ENCODE results near the gene AGER. TPM values are rescaled to one million over a fixed set of nuclear protein-coding genes. Genes with fewer than 3 reads are reported as not detected.
A peak's percentile ranks its signal among the peaks of the same experiment; 100 is the strongest.

The AGER gene
- total RNA-seq, 2 donors from 2014 or later = 29.8 to 35.2 TPM

- H3K4me1 ChIP-seq (ENCODE audit: control insufficient read depth, insufficient read depth, low read length) = peaks cover 4% of the 10 kb centered on the region
- Mint-ChIP-seq H3K27ac (peak overlapping the region; percentile 100), H3K36me3 (ENCODE audit: low read depth) (no peaks in the 10 kb centered on the region), H3K27me3 (ENCODE audit: insufficient read depth) (peaks cover 10% of the 10 kb centered on the region), H3K9me3 (no peaks in the 10 kb centered on the region), H3K4me1 (peaks cover 16% of the 10 kb centered on the region), H3K4me3 (peak overlapping the region; percentile 87)
- H3K27me3 ChIP-seq (ENCODE audit: control insufficient read depth, insufficient read depth, low read length, poor library complexity, severe bottlenecking) = no peaks in the 10 kb centered on the region
- no peak for DNase-seq
- peak overlapping the region; percentile 100 for H3K27ac ChIP-seq (ENCODE audit: low read depth, low read length)
- H3K9ac ChIP-seq (ENCODE audit: extremely low read depth, low read length, poor library complexity, severe bottlenecking) = peak overlapping the region; percentile 98
- H3K4me3 ChIP-seq (ENCODE audit: low read length) = peak overlapping the region; percentile 93
- TF ChIP-seq CTCF (conservative IDR thresholded peaks at IDR 0.05) = no peak
- no peaks in the 10 kb centered on the region for H3K36me3 ChIP-seq (ENCODE audit: control insufficient read depth, insufficient read depth, low read length)
- no peaks in the 10 kb centered on the region for H3K9me3 ChIP-seq (ENCODE audit: control insufficient read depth, low read length)
- WGBS, 2 experiments (ENCODE audit: insufficient coverage in 1 of 2, insufficient read length in 1 of 2) = 82 to 84% methylated on average over 9 to 27 of the region's 28 CpGs
Measured at GRCh38 chr6:32196682-32197616, 12.9 kb upstream of the AGER start.

GRCh38 chr6:32195902-32196681, 12.0 kb upstream of the AGER start:
- Mint-ChIP-seq H3K36me3 (ENCODE audit: low read depth) (no peaks in the 10 kb centered on the region), H3K27ac (peak overlapping the region; percentile 100), H3K27me3 (ENCODE audit: insufficient read depth) (peaks cover 8% of the 10 kb centered on the region), H3K9me3 (no peaks in the 10 kb centered on the region), H3K4me1 (peaks cover 20% of the 10 kb centered on the region), H3K4me3 (peak overlapping the region; percentile 87)
- peak; percentile 95 for DNase-seq
- WGBS, 2 experiments (ENCODE audit: insufficient coverage in 1 of 2, insufficient read length in 1 of 2) = 0 to 1% methylated on average over 22 to 57 of the region's 58 CpGs
- Histone ChIP-seq H3K9me3 (ENCODE audit: control insufficient read depth, low read length) (no peaks in the 10 kb centered on the region), H3K4me3 (ENCODE audit: low read length) (peak overlapping the region; percentile 93), H3K36me3 (ENCODE audit: control insufficient read depth, insufficient read depth, low read length) (no peaks in the 10 kb centered on the region), H3K4me1 (ENCODE audit: control insufficient read depth, insufficient read depth, low read length) (peaks cover 4% of the 10 kb centered on the region), H3K27me3 (ENCODE audit: control insufficient read depth, insufficient read depth, low read length, poor library complexity, severe bottlenecking) (no peaks in the 10 kb centered on the region), H3K27ac (ENCODE audit: low read depth, low read length) (peak overlapping the region; percentile 100), H3K9ac (ENCODE audit: extremely low read depth, low read length, poor library complexity, severe bottlenecking) (peak overlapping the region; percentile 98)
- no peak for TF ChIP-seq CTCF (conservative IDR thresholded peaks at IDR 0.05)

GRCh38 chr6:32195652-32195901, 11.5 kb upstream of the AGER start:
- H3K27me3 ChIP-seq (ENCODE audit: control insufficient read depth, insufficient read depth, low read length, poor library complexity, severe bottlenecking) = no peaks in the 10 kb centered on the region
- DNase-seq = peak; percentile 100
- Mint-ChIP-seq H3K36me3 (ENCODE audit: low read depth) (no peaks in the 10 kb centered on the region), H3K27me3 (ENCODE audit: insufficient read depth) (peaks cover 6% of the 10 kb centered on the region), H3K9me3 (no peaks in the 10 kb centered on the region), H3K27ac (peak overlapping the region; percentile 98), H3K4me3 (peak overlapping the region; percentile 87), H3K4me1 (peaks cover 22% of the 10 kb centered on the region)
- H3K27ac ChIP-seq (ENCODE audit: low read depth, low read length) = peak overlapping the region; percentile 100
- H3K4me1 ChIP-seq (ENCODE audit: control insufficient read depth, insufficient read depth, low read length) = peaks cover 8% of the 10 kb centered on the region
- H3K4me3 ChIP-seq (ENCODE audit: low read length) = peak overlapping the region; percentile 93
- no peaks in the 10 kb centered on the region for H3K9me3 ChIP-seq (ENCODE audit: control insufficient read depth, low read length)
- H3K36me3 ChIP-seq (ENCODE audit: control insufficient read depth, insufficient read depth, low read length) = no peaks in the 10 kb centered on the region
- peak overlapping the region; percentile 57 for H3K9ac ChIP-seq (ENCODE audit: extremely low read depth, low read length, poor library complexity, severe bottlenecking)
- TF ChIP-seq CTCF (conservative IDR thresholded peaks at IDR 0.05) = peak; percentile 45
- WGBS, 2 experiments (ENCODE audit: insufficient coverage in 1 of 2, insufficient read length in 1 of 2) = 0% methylated on average over 10 to 25 of the region's 25 CpGs

Data from endodermal cell (in vitro differentiated cells).